Mucosa of gallbladder (tissue), 1 donor: ENCODE data around the gene VCPKMT. TPM values are rescaled to one million over a fixed set of nuclear protein-coding genes. Genes with fewer than 3 reads are reported as not detected.
A peak's percentile ranks its signal among the peaks of the same experiment; 100 is the strongest.

Experiments
- DNase-seq: peaks from one replicate; pipeline ENCODE4 v3.0.0-alpha.2; 2020; ENCODE audit warnings: low spot score
- total RNA-seq: library from RNA; stranded (reverse); gene quantifications from one replicate; pipeline ENCODE4 v1.2.1, GENCODE V29; 2021
- donor health status: DM: no; HTN: no; CAD: no.

Gene VCPKMT
- total RNA-seq, 1 donor from 2014 or later: 6.3 TPM

DNA sequence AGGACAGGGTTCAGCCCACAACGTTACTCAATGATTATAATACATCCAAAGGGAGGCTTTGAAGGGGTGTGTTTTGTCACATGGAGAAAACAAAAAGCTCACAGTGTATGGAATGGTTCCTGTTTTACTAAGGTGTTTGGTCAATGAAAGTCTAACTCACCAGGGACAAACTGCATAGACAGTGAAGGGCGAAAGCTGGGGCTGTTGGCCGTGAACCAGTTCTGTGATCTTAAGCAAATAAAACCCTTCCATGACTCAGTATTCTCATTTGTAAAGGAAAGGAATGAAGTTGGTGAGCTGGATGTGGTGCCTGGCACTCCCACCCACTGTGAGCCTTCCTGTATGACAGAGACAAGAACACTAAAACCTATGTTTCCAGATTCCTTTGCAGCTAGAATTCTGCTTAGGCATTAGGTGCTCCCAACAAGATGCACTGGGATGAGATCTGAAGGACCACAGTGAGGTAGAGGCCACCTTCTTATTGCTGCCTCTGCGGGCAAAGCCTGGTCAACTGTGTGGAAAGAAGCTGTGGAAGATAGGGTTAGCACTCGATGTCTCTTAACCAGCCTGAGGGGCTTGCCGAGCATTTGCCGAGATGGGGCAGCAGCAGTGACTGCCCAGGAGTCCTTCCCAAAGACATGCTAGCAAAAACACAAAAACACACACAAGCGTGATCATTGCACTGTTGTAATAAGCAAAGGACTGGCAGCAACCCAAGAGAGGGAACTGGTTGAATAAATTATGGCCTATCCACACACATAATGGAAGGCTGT, 48.5 kb downstream of the VCPKMT start:
- peak; percentile 64 for DNase-seq

DNA sequence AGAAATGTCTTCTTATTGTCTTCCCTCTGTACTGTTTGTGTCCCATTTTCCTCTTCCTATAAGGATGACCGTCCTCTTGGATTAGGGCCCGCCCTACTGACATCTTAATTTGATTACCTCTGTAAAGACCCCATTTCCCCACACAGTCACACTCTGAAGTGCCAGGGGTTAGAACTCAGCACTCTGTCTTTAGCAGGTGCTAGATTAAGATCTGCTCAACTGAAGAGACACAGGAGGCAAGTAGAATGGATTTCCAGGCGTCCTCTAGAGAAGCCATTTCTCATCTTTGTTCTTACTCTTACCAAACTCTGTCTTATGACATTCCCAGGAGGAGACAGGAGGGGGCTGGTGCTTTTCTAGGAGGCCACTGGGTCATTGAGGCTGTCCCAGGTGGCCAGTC, 50.8 kb downstream of the VCPKMT start:
- no peak for DNase-seq

DNA sequence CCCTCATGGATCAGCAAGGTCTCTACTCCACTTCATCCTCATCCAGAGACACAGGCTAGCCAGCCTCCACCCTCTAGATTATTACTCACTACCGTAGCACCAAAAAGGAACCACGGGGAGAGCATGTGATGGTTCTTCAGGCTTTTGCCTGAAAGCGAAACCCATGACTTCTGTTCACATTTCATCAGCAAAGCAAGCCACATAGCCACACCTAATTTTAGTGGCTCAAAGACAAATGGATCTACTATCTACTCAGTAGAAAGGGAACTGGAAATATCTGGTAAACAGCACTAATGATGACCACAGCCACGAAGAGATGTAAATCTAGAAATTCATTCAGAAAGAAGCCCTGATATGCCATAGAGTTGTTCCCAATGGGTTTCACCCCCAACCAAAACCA, 51.4 kb downstream of the VCPKMT start:
- peak; percentile 67 for DNase-seq

DNA sequence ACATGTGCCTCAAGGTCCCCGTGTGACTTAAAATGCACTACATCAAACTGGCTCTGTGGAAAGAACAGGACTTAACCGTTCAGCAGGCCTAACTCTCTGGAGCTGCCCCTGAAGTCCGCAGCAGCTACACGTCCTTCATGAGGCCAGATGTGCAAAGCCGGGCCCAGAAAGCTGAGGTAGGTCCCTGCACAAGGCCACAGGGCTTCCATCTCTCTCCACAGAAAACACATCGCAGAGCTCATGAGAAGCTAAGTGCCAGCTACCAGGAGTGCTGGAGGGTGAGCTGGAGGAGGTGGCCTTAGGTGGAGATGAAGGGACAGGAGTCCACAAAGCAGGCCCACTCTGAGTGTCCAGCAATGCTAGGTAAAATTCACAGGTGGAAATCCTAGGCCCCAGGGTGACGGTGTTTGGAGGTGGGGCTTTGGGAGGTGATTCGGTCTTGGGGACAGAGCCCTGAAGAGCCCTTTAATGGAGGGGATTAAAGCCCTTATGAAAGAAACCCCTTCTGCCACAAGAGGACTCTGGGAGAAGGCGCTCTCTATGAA, 52.4 kb downstream of the VCPKMT start:
- no peak for DNase-seq

DNA sequence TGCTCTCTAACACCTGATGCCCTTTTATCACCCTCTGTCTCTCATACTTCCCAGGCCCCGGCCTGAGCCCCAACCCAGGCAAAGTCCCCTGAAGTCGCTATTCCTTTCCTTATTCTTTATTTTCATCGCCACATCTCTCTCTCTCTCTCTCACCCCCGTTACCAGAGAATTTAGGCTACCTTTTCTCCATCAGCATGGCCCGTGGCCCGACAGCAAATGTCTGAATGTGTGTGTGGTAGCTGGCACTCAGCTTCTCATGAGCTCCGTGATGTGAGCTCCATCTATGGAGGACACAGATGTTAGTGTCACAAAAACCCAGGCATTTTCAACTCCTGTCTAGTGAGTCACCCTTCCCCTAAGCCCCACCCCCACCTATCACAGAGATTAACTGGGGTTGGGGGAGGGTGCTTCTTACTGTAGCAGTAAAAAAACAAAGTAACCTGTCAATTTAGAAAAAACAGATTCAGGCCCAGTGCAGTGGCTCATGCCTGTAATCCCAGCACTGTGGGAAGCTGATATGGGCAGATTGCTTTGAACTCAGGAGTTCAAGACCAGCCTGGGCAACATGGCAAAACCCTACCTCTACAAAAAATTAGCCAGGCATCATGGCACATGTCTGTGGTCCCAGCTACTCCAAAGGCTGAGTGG, 53.8 kb downstream of the VCPKMT start:
- DNase-seq: peak; percentile 46

DNA sequence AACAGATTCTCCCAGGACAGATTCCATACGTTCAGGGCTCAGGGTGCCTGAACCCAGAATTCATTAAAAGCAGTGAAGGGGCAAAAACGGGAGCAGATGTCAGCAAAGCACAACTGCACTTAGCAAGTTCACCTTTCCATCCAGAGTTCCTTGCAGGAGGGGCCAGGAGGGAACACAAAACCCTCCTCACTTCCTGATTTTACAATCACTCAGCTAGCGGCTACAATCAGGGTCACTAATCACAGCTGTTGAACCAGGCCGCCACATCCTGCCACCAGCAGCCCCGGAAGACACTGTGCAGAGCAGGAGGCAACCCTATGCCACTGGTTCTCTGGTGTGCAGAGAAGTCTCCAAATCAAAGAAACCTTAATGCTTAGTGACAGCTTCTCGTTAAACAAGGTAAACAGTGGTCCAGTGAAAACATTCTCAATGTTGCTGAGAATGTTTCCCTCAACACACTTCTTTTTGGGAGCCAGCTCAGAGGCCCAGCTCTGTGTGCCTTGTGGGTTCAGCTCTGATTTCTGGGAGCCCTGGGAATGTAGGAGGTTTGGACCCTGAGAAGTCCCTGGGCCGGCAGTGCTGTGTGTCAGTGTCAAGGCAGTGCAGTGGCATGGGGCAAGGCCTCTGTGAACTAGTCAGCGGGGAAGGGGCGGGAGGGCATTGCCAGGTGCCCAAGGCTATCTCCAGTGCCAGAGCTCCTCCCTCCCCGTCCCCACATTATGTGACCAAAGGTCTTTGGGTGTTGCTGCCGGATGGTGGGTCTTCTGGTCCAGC, 54.5 kb downstream of the VCPKMT start:
- no peak for DNase-seq

DNA sequence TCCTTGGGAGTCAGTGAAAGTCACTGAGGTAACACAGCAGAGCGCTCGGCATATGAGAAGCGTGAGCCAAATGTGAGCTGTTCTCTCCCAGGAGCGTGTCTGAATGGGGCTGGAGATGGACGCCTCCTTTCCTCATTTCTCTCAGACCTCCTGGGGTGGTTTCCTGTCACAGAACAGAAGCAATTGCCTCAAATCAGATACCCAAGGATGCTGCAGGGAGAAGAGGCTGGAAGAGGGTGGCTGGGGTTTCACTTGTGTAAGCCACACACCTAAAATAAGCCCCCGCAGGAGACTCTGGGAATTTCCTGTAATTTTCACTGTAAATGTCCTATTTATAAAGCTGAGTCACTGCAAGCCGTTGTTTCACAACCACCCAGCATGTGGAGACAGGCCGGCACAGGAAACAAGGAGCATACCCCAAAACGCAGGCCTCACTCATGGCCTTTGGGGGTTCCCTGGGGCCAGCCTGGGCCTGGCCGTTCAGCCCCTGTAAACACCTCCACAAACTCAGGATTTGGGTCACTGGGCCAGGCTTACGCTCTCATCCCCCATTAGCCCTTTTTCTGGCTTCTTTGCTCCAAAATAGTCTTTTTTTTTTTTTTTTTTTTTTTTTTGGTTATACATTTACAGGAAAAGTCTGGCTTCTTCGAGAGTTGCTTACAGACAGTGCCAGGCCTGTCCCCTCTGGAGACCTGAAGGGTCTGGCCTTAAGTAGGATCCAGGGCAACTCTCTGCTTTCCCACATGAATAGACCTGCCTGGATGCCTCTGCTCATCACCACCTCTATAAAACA, 55.3 kb downstream of the VCPKMT start:
- peak; percentile 53 for DNase-seq

DNA sequence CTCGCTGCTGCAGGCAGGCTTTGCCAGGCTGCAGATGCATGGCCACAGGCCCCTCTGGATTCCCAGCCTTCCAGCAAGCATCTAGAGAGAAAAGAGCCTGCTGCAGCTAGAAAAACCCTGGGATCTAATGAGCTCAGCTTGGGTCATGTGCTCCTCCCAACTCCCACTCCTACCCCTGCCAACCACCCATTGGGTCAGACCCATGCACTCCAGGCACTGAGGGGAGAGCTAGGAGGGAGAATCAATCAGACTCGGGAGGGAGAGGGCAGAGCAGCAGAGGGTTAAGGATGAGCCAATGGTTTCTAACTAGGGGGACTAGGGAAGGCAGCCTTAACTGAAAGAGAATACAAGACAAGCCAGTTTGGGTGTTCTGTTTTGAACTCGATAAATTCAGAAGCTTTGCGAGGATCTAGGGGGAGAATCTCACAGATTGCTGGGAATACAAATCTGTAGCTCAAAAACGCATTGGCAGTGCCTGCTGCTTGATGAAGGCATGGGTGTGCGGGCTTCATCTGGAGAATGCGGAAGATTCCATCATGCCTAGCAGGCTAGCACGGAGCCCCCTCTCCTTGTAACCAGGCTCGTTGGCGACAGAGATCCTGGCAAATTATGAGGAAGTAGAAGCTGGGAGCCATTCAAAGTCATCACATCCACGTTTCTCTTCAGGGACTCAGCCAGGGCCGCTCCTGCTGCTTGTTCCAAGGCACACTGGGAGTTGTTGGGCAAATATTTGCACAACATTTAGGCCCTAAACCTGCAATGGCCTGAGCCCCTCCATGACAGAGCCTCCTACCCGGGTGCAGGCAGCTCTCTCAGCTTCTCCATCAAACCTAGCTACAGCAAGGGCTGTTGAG, 56.4 kb downstream of the VCPKMT start:
- no peak for DNase-seq

Other genes with a start within 250 kb of the VCPKMT start
- gene ARF6, start 223.5 kb downstream of the VCPKMT start, total RNA-seq: 62.0 TPM
- 26.5 TPM for gene SOS2, start 115.0 kb upstream of the VCPKMT start, total RNA-seq
- gene L2HGDH, start 195.7 kb upstream of the VCPKMT start, total RNA-seq: 7.7 TPM
- 15.9 TPM for gene DMAC2L, start 195.8 kb upstream of the VCPKMT start, total RNA-seq